Neuronal stem cell (in vitro differentiated cells): ENCODE results near the gene IL15.
"Not testable (repeated sequence)": the region's sequence is repeated elsewhere in the genome, so short reads cannot be mapped to it uniquely, and the experiment has no call there.

Experiments used
- DNase-seq: peaks from one replicate; pipeline ENCODE4 v3.0.0-alpha.2; 2013; ENCODE audit warnings: low spot score
- H2AFZ ChIP-seq: one replicate; pipeline ENCODE4 v1.6.1; 2013; ENCODE audit warnings: mild to moderate bottlenecking, low read length, inconsistent platforms
- H2AK5ac ChIP-seq: 2 replicates; pipeline ENCODE4 v1.6.1; 2013; ENCODE audit warnings: low read depth, mild to moderate bottlenecking, inconsistent platforms, low read length, moderate library complexity, mixed read lengths
- H2BK120ac ChIP-seq: 2 replicates; pipeline ENCODE4 v1.6.1; 2013; ENCODE audit warnings: low read depth, mild to moderate bottlenecking, inconsistent platforms, low read length, moderate library complexity, mixed read lengths
- H2BK12ac ChIP-seq: one replicate; pipeline ENCODE4 v1.6.1; 2013; ENCODE audit warnings: low read length, inconsistent platforms
- H2BK15ac ChIP-seq: 2 replicates; pipeline ENCODE4 v1.6.1; 2013; ENCODE audit warnings: mild to moderate bottlenecking, low read length, inconsistent platforms, mixed read lengths
- H2BK5ac ChIP-seq: one replicate; pipeline ENCODE4 v1.6.1; 2013; ENCODE audit warnings: inconsistent platforms, mild to moderate bottlenecking, low read length, moderate library complexity
- H3K14ac ChIP-seq: one replicate; pipeline ENCODE4 v1.6.1; 2013; ENCODE audit warnings: low read length, inconsistent platforms
- H3K18ac ChIP-seq: 2 replicates; pipeline ENCODE4 v1.6.1; 2013; ENCODE audit warnings: low read length, inconsistent platforms
- H3K23ac ChIP-seq: 2 replicates; pipeline ENCODE4 v1.6.1; 2013; ENCODE audit warnings: low read depth, mild to moderate bottlenecking, mixed read lengths, low read length, inconsistent platforms; ENCODE audit not compliant: poor library complexity
- H3K27ac ChIP-seq: replicated peaks from 3 replicates; pipeline ENCODE4 v1.5.1; 2013; ENCODE audit warnings: low read length, inconsistent platforms
- H3K27me3 ChIP-seq, 3 experiments: 2 replicates each; pipeline ENCODE4 v1.6.1; 2013; ENCODE audit warnings: low read length in 3 of 3, mild to moderate bottlenecking in 2 of 3, inconsistent platforms in 1 of 3, low read depth in 1 of 3, mixed read lengths in 1 of 3, moderate library complexity in 1 of 3; ENCODE audit not compliant: control insufficient read depth in 3 of 3, insufficient read depth in 3 of 3
- H3K36me3 ChIP-seq, 2 donors: replicated peaks in 1 of 2; 2 replicates each; pipeline ENCODE4 v1.6.1; 2013; ENCODE audit warnings: low read length in 2 of 2; ENCODE audit not compliant: control insufficient read depth in 2 of 2, insufficient read depth in 2 of 2
- H3K4ac ChIP-seq: 2 replicates; pipeline ENCODE4 v1.6.1; 2013; ENCODE audit warnings: inconsistent platforms, mild to moderate bottlenecking, low read length, moderate library complexity
- H3K4me1 ChIP-seq, 2 donors: 1 replicate in 1 of 2; 2 replicates in 1 of 2; pipeline ENCODE4 v1.6.1; 2013; ENCODE audit warnings: low read length in 2 of 2, low read depth in 1 of 2; ENCODE audit not compliant: control insufficient read depth in 2 of 2, insufficient read depth in 1 of 2
- H3K4me2 ChIP-seq: one replicate; pipeline ENCODE4 v1.6.1; 2013; ENCODE audit warnings: mild to moderate bottlenecking, low read length, inconsistent platforms; ENCODE audit not compliant: insufficient read depth, poor library complexity, severe bottlenecking
- H3K4me3 ChIP-seq, 2 donors: 2 replicates each; pipeline ENCODE4 v1.5.1; 2013; ENCODE audit warnings: low read length in 2 of 2, mild to moderate bottlenecking in 2 of 2, inconsistent platforms in 1 of 2, moderate library complexity in 1 of 2
- H3K79me1 ChIP-seq: one replicate; pipeline ENCODE4 v1.6.1; 2013; ENCODE audit warnings: low read depth, mild to moderate bottlenecking, inconsistent platforms, low read length, moderate library complexity
- H3K9ac ChIP-seq: one replicate; pipeline ENCODE4 v1.6.1; 2013; ENCODE audit warnings: mild to moderate bottlenecking, low read depth, low read length, inconsistent platforms; ENCODE audit not compliant: poor library complexity
- H3K9me3 ChIP-seq, 2 donors: replicated peaks in 1 of 2; 2 replicates each; pipeline versions ENCODE3 to v1.6.1; 2013; ENCODE audit warnings: low read length in 2 of 2, mild to moderate bottlenecking in 2 of 2, inconsistent platforms in 1 of 2, low read depth in 1 of 2, mixed read lengths in 1 of 2, moderate library complexity in 1 of 2; ENCODE audit not compliant: control insufficient read depth in 2 of 2, insufficient read depth in 1 of 2
- H4K8ac ChIP-seq: one replicate; pipeline ENCODE4 v1.6.1; 2013; ENCODE audit warnings: low read depth, mild to moderate bottlenecking, inconsistent platforms, low read length, moderate library complexity
- H4K91ac ChIP-seq: one replicate; pipeline ENCODE4 v1.6.1; 2013; ENCODE audit warnings: low read length, low read depth, mild to moderate bottlenecking, inconsistent platforms; ENCODE audit not compliant: poor library complexity
- WGBS, 2 donors: extraction: QIAGEN DNeasy Blood & Tissue Kit; methylation state at CpG; one replicate each; pipeline ENCODE4 v1.1.7; 2013; ENCODE audit warnings: missing lambda C conversion rate in 2 of 2, mixed read lengths in 1 of 2; ENCODE audit not compliant: insufficient read length in 2 of 2, insufficient replicate concordance in 1 of 2; ENCODE audit errors: extremely low coverage in 2 of 2; 5-methylcytosine and 5-hydroxymethylcytosine counted together

Gene IL15

GRCh38 chr4:141604683-141605082 is 31.7 kb upstream of the IL15 start:
- no CpG with 5 or more reads among the region's 11 CpGs for WGBS, 2 donors
- not testable (repeated sequence) for H3K23ac ChIP-seq, H2BK5ac ChIP-seq, H3K9me3 ChIP-seq, H4K91ac ChIP-seq, H2BK12ac ChIP-seq, H3K4ac ChIP-seq, H3K79me1 ChIP-seq, H2AFZ ChIP-seq, H2AK5ac ChIP-seq, H3K4me2 ChIP-seq, H3K27me3 ChIP-seq, H3K9ac ChIP-seq, H3K27ac ChIP-seq, H3K14ac ChIP-seq, H2BK15ac ChIP-seq, H3K4me1 ChIP-seq, H2BK120ac ChIP-seq, H3K4me3 ChIP-seq, H3K18ac ChIP-seq, DNase-seq, H3K36me3 ChIP-seq, H4K8ac ChIP-seq

GRCh38 chr4:141605425-141605856 is 30.9 kb upstream of the IL15 start:
- no CpG with 5 or more reads among the region's 18 CpGs for WGBS, 2 donors

GRCh38 chr4:141609243-141609642 is 27.1 kb upstream of the IL15 start:
- Histone ChIP-seq H3K18ac (no peak overlapping the region), H3K79me1 (no peaks in the 10 kb centered on the region), H2AK5ac (no peak overlapping the region), H2BK15ac (no peak overlapping the region), H3K27ac (no peak overlapping the region), H3K9me3 (no peaks in the 10 kb centered on the region), H4K8ac (no peak overlapping the region), H3K9ac (no peak overlapping the region), H3K27me3 (no peaks in the 10 kb centered on the region), H3K4me1 (no peaks in the 10 kb centered on the region), H3K4me3 (no peak overlapping the region), H3K36me3 (no peaks in the 10 kb centered on the region), H3K4me2 (no peak overlapping the region), H2BK5ac (no peak overlapping the region), H3K14ac (no peak overlapping the region), H2BK12ac (no peak overlapping the region), H2BK120ac (no peak overlapping the region), H2AFZ (no peak overlapping the region), H4K91ac (no peak overlapping the region), H3K23ac (no peak overlapping the region), H3K4ac (no peak overlapping the region)
- no peak for DNase-seq
- no CpG with 5 or more reads among the region's 4 CpGs for WGBS, 2 donors

More at GRCh38 chr4:141605425-141605856, 30.9 kb upstream of the IL15 start:
- H2AK5ac ChIP-seq, result no peak overlapping the region
- no peak overlapping the region for H2BK120ac ChIP-seq
- H3K79me1 ChIP-seq, result no peaks in the 10 kb centered on the region
- no peak overlapping the region for H3K4me3 ChIP-seq
- no peak overlapping the region for H2BK12ac ChIP-seq
- no peak overlapping the region for H4K8ac ChIP-seq
- no peak overlapping the region for H3K23ac ChIP-seq
- no peaks in the 10 kb centered on the region for H3K9me3 ChIP-seq
- no peak overlapping the region for H3K18ac ChIP-seq
- H4K91ac ChIP-seq, result peak overlapping the region; percentile 72
- H3K36me3 ChIP-seq, result no peaks in the 10 kb centered on the region
- no peak overlapping the region for H2BK15ac ChIP-seq
- H3K9ac ChIP-seq, result no peak overlapping the region
- H3K4ac ChIP-seq, result no peak overlapping the region
- H2BK5ac ChIP-seq, result no peak overlapping the region
- no peak overlapping the region for H3K27ac ChIP-seq
- no peak for DNase-seq
- no peaks in the 10 kb centered on the region for H3K27me3 ChIP-seq
- H3K4me1 ChIP-seq, result no peaks in the 10 kb centered on the region
- H3K4me2 ChIP-seq, result no peak overlapping the region
- H2AFZ ChIP-seq, result no peak overlapping the region
- peak overlapping the region; percentile 21 for H3K14ac ChIP-seq

GRCh38 chr4:141610365-141610764 is 26.0 kb upstream of the IL15 start:
- H3K4ac ChIP-seq, result no peak overlapping the region
- no peak overlapping the region for H2BK12ac ChIP-seq
- H2BK5ac ChIP-seq, result no peak overlapping the region
- no peak overlapping the region for H3K4me2 ChIP-seq
- H3K9ac ChIP-seq, result no peak overlapping the region
- H3K9me3 ChIP-seq, result no peaks in the 10 kb centered on the region
- no peak overlapping the region for H2AFZ ChIP-seq
- H3K27ac ChIP-seq, result no peak overlapping the region
- DNase-seq, result peak; percentile 11
- H4K91ac ChIP-seq, result no peak overlapping the region
- no peak overlapping the region for H2BK120ac ChIP-seq
- no peaks in the 10 kb centered on the region for H3K27me3 ChIP-seq
- no peaks in the 10 kb centered on the region for H3K4me1 ChIP-seq
- no peaks in the 10 kb centered on the region for H3K79me1 ChIP-seq
- H2BK15ac ChIP-seq, result no peak overlapping the region
- no peak overlapping the region for H2AK5ac ChIP-seq
- no peaks in the 10 kb centered on the region for H3K36me3 ChIP-seq
- H4K8ac ChIP-seq, result no peak overlapping the region
- H3K18ac ChIP-seq, result no peak overlapping the region
- no peak overlapping the region for H3K23ac ChIP-seq
- no peak overlapping the region for H3K14ac ChIP-seq
- H3K4me3 ChIP-seq, result no peak overlapping the region
